GM12878 (cell line): ENCODE results near the gene COL5A1. TPM values are rescaled to one million over a fixed set of nuclear protein-coding genes. Genes with fewer than 3 reads are reported as not detected.

Source experiments
- ATAC-seq: fragments of 200-7000 bp; cut with Tn5 transposase; 3 replicates; pipeline ENCODE4 v1.9.1; 2020; ENCODE audit warnings: mild to moderate bottlenecking, moderate library complexity
- BruUV-seq: library from RNA; stranded (reverse); fragments of 400-500 nt; replicated peaks from 2 replicates; lab custom pipeline; 2021; lab: Mats Ljungman, UMichigan
- CTCF ChIA-PET: fragments of 300-600 bp; sonication (Branson Sonifier 250); formaldehyde crosslinking; extraction: SDS; loops from one replicate; lab custom pipeline; 2021; ENCODE audit warnings: inconsistent platforms; lab: Yijun Ruan, JAX
- POLR2A ChIA-PET: fragments of 350-600 bp; formaldehyde crosslinking; extraction: SDS; loops from one replicate; lab custom pipeline; 2021; ENCODE audit warnings: inconsistent platforms; lab: Charles Lee
- RAD21 ChIA-PET: fragments of 300-600 bp; sonication (Branson Sonifier 250); formaldehyde crosslinking; loops from one replicate; lab custom pipeline; 2023; ENCODE audit warnings: antibody characterized with exemption; ENCODE audit not compliant: unreplicated experiment; lab: Charles Lee
- SMC1A ChIA-PET: fragments of 300-600 bp; sonication (Branson Sonifier 250); formaldehyde crosslinking; loops from one replicate; lab custom pipeline; 2023; ENCODE audit not compliant: unreplicated experiment, uncharacterized antibody; lab: Charles Lee
- DNase-seq: peaks from one replicate; pipeline ENCODE4 v3.0.0-alpha.2; 2011; ENCODE audit warnings: low read depth, low spot score
- FAIRE-seq: peaks from 3 replicates; lab custom pipeline; 2011; peaks lifted over from hg19 to GRCh38; lab: Jason Lieb, UNC
- H2AFZ ChIP-seq: 2 replicates; pipeline ENCODE4 v1.6.0; 2011; ENCODE audit warnings: low read depth, low read length, control low read depth; ENCODE audit not compliant: control insufficient read depth
- H3K27ac ChIP-seq: 2 replicates; pipeline ENCODE4 v1.5.1; 2011; ENCODE audit warnings: control low read depth; ENCODE audit not compliant: control insufficient read depth, insufficient read depth
- H3K27me3 ChIP-seq, 2 experiments: replicated peaks in 1 of 2; 2 replicates each; pipeline versions ENCODE4 v1.6.0 to v1.6.1; 2011; ENCODE audit warnings: low read length in 1 of 2; ENCODE audit not compliant: control insufficient read depth in 2 of 2, insufficient read depth in 2 of 2
- H3K36me3 ChIP-seq, 2 experiments: 2 replicates each; pipeline ENCODE4 v1.5.1; 2011; ENCODE audit warnings: low read length in 1 of 2; ENCODE audit not compliant: control insufficient read depth in 2 of 2, insufficient read depth in 2 of 2
- H3K4me1 ChIP-seq: 2 replicates; pipeline ENCODE4 v1.6.1; 2011; ENCODE audit warnings: mild to moderate bottlenecking, low read length, moderate library complexity, mixed read lengths; ENCODE audit not compliant: control insufficient read depth, insufficient read depth
- H3K4me2 ChIP-seq: 2 replicates; pipeline ENCODE4 v1.6.0; 2011; ENCODE audit warnings: control low read depth; ENCODE audit not compliant: control insufficient read depth, insufficient read depth
- H3K4me3 ChIP-seq: fragments of 200-600 bp; sonication (generic); 2 replicates; pipeline ENCODE4 v1.5.1; 2016
- H3K79me2 ChIP-seq: 2 replicates; pipeline ENCODE4 v1.6.0; 2011; ENCODE audit warnings: low read length; ENCODE audit not compliant: control insufficient read depth, insufficient read depth
- H3K9ac ChIP-seq: 2 replicates; pipeline ENCODE4 v1.8.0; 2011; ENCODE audit warnings: low read length, control low read depth, mixed read lengths; ENCODE audit not compliant: control insufficient read depth, insufficient read depth
- H3K9me3 ChIP-seq: replicated peaks from 3 replicates; pipeline ENCODE4 v1.5.1; 2011; ENCODE audit warnings: mild to moderate bottlenecking, low read length; ENCODE audit not compliant: control insufficient read depth, insufficient read depth
- H4K20me1 ChIP-seq: 2 replicates; pipeline ENCODE4 v1.6.0; 2011; ENCODE audit not compliant: control insufficient read depth, insufficient read depth
- BMI1 ChIP-seq: fragments of 450-650 bp; IDR thresholded peaks from 2 replicates; pipeline ENCODE4 v1.6.1; 2016; ENCODE audit warnings: mild to moderate bottlenecking, moderate library complexity, borderline replicate concordance
- MAX ChIP-seq: IDR thresholded peaks from 2 replicates; pipeline ENCODE4 v1.6.1; 2012; ENCODE audit warnings: low read depth, low read length, improper control_type of control experiment
- MXI1 ChIP-seq: fragments of 150-350 bp; IDR thresholded peaks from 2 replicates; pipeline ENCODE4 v1.6.1; 2011; ENCODE audit warnings: low read depth, mild to moderate bottlenecking, inconsistent platforms, low read length, improper control_type of control experiment
- NFYA ChIP-seq: IDR thresholded peaks from 2 replicates; pipeline ENCODE4 v1.6.1; 2011; ENCODE audit warnings: low read depth, mild to moderate bottlenecking, low read length, improper control_type of control experiment, borderline replicate concordance
- RAD51 ChIP-seq: fragments of 450-650 bp; IDR thresholded peaks from 2 replicates; pipeline ENCODE4 v1.6.1; 2016; ENCODE audit warnings: moderate library complexity, mild to moderate bottlenecking, inconsistent platforms
- SIN3A ChIP-seq: IDR thresholded peaks from 2 replicates; pipeline ENCODE4 v1.6.1; 2012; ENCODE audit warnings: low read depth, low read length, improper control_type of control experiment
- SIX5 ChIP-seq: IDR thresholded peaks from 2 replicates; pipeline ENCODE4 v1.6.1; 2011; ENCODE audit warnings: mild to moderate bottlenecking, low read depth, low read length, moderate library complexity; ENCODE audit not compliant: severe bottlenecking
- SREBF1 ChIP-seq: IDR thresholded peaks from 2 replicates; pipeline ENCODE4 v1.6.1; 2012; ENCODE audit warnings: mild to moderate bottlenecking, low read length
- WGBS: methylation state at CpG from one replicate; pipeline ENCODE4 v1.1.6; 2016; ENCODE audit warnings: low lambda C conversion rate; ENCODE audit not compliant: insufficient replicate concordance, insufficient coverage; ENCODE audit errors: missing lambda C conversion rate; 5-methylcytosine and 5-hydroxymethylcytosine counted together
- in situ Hi-C: fragments of 300-500 bp; cut with MboI; formaldehyde crosslinking; loops from 9 replicates; pipeline ENCODE4 v1.14.3; 2018; ENCODE audit warnings: mixed read lengths
- intact Hi-C: fragments of 100-400 bp; cut with micrococcal nuclease; formaldehyde crosslinking; loops from one replicate; pipeline ENCODE4 v1.14.2; 2022; ENCODE audit not compliant: unreplicated experiment
- polyA plus RNA-seq, 11 experiments: library from polyadenylated mRNA; depleted of rRNA in 4 of 11; unstranded in 6 of 11; stranded (reverse) in 5 of 11; fragments of >200 nt; fragmentation: Nextera tagmentation in 4 of 11; fragmentation: Illumina TruSeq in 1 of 11; extraction: Ambion mirVana in 4 of 11; extraction: Trizol in 1 of 11; gene quantifications; 1 replicate in 1 of 11; 2 replicates in 10 of 11; pipeline versions ENCODE4 v1.2.1 to v1.2.3, GENCODE V29; 2011 to 2016; ENCODE audit warnings: inconsistent platforms in 2 of 11, missing spikeins in 2 of 11, low read depth in 1 of 11
- total RNA-seq, 4 experiments: library from RNA; depleted of rRNA in 3 of 4; stranded (reverse); fragments of >200 nt in 3 of 4; fragmentation: Illumina TruSeq in 1 of 4; extraction: Trizol in 1 of 4; gene quantifications; 2 replicates each; pipeline versions ENCODE4 v1.2.1 to v1.2.3, GENCODE V29; 2013 to 2021
- TF ChIP-seq, protein P1 (sequence below): IDR thresholded peaks from 2 replicates; pipeline ENCODE4 v1.6.1; 2012; ENCODE audit warnings: low read depth, low read length, improper control_type of control experiment
- TF ChIP-seq, protein P2 (sequence below): fragments of 150-350 bp; IDR thresholded peaks from 2 replicates; pipeline ENCODE4 v1.6.1; 2016; ENCODE audit warnings: low read depth, low read length

Gene COL5A1
- total and polyA plus RNA-seq, 10 of the 15 experiments (the other 5 are each of a cell fraction or from before 2014, with no cell fraction given): under 0.01 to 0.15 (median 0.13) TPM; not detected in 4

DNA sequence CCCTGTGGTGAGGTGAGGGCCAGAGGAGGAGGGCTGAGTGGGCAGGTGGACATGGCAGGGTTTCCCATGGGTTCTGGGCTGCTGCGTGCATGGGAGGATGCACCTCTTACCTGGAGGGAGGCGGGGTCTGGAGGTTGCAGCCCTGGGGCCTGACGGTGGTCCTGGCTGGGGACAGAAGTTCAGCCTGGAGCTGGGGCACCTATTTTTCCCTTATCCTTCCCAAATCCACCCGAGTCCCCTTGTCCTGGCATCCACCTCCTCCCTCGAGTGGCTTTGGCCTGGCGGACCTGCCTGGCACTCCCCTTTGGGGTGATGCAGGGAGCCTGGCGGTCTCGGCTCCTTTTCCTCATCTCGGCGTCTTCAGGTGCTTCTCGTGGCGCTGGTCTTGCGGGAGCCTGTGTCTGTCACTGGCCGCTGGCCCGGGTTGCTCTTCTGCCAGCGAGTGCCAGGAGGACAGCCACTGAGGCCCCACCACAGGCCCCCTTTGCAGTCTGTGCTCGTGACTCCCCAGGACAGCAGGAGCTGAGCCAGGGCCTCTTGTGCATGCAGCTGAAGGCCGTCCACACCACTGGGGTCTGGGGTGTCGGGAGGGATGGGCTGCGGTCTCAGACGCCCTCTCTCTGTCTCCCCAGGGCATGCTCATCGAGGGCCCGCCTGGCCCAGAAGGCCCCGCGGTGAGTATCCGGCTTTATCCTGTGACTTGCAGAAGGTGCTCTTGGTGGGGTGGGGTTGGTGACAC, 96.4 kb downstream of the COL5A1 start:
- Histone ChIP-seq H3K79me2 (no peaks in the 10 kb centered on the region), H3K4me1 (no peaks in the 10 kb centered on the region), H3K9ac (no peak overlapping the region), H3K4me3 (no peak overlapping the region), H2AFZ (no peak overlapping the region), H3K36me3 (no peaks in the 10 kb centered on the region), H3K27ac (no peak overlapping the region), H3K9me3 (no peaks in the 10 kb centered on the region), H3K27me3 (no peaks in the 10 kb centered on the region), H4K20me1 (no peaks in the 10 kb centered on the region), H3K4me2 (no peak overlapping the region)
- TF ChIP-seq MAX: no peak
- no peak for TF ChIP-seq SIX5
- TF ChIP-seq MXI1: no peak
- TF ChIP-seq, protein P1, sequence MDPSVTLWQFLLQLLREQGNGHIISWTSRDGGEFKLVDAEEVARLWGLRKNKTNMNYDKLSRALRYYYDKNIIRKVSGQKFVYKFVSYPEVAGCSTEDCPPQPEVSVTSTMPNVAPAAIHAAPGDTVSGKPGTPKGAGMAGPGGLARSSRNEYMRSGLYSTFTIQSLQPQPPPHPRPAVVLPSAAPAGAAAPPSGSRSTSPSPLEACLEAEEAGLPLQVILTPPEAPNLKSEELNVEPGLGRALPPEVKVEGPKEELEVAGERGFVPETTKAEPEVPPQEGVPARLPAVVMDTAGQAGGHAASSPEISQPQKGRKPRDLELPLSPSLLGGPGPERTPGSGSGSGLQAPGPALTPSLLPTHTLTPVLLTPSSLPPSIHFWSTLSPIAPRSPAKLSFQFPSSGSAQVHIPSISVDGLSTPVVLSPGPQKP: no peak
- no peak for TF ChIP-seq RAD51
- TF ChIP-seq NFYA: no peak
- no peak for TF ChIP-seq BMI1
- TF ChIP-seq SREBF1: no peak
- TF ChIP-seq, protein P2, sequence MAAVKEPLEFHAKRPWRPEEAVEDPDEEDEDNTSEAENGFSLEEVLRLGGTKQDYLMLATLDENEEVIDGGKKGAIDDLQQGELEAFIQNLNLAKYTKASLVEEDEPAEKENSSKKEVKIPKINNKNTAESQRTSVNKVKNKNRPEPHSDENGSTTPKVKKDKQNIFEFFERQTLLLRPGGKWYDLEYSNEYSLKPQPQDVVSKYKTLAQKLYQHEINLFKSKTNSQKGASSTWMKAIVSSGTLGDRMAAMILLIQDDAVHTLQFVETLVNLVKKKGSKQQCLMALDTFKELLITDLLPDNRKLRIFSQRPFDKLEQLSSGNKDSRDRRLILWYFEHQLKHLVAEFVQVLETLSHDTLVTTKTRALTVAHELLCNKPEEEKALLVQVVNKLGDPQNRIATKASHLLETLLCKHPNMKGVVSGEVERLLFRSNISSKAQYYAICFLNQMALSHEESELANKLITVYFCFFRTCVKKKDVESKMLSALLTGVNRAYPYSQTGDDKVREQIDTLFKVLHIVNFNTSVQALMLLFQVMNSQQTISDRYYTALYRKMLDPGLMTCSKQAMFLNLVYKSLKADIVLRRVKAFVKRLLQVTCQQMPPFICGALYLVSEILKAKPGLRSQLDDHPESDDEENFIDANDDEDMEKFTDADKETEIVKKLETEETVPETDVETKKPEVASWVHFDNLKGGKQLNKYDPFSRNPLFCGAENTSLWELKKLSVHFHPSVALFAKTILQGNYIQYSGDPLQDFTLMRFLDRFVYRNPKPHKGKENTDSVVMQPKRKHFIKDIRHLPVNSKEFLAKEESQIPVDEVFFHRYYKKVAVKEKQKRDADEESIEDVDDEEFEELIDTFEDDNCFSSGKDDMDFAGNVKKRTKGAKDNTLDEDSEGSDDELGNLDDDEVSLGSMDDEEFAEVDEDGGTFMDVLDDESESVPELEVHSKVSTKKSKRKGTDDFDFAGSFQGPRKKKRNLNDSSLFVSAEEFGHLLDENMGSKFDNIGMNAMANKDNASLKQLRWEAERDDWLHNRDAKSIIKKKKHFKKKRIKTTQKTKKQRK: no peak
- TF ChIP-seq SIN3A: no peak
- no peak for ATAC-seq
- in situ Hi-C loops: no loop called here
- no TSS peak for BruUV-seq
- SMC1A ChIA-PET: no interaction called here
- no peak for FAIRE-seq
- intact Hi-C loops: loop anchor here (5.0 kb wide), 1 partner anchor 291 kb away; no protein-coding TSS in a partner anchor
- WGBS: 29% methylated on average over 26 of the region's 26 CpGs
- RAD21 ChIA-PET: no interaction called here
- DNase-seq: no peak
- POLR2A ChIA-PET: no interaction called here
- CTCF ChIA-PET: no interaction called here
